ENCODE measurements around the gene GIT2. TPM values are rescaled to one million over a fixed set of nuclear protein-coding genes. Genes with fewer than 3 reads are reported as not detected.

The GIT2 gene
- total and polyA plus RNA-seq, 2 of the 13 experiments (the other 11 are each of a cell fraction or from before 2014, with no cell fraction given) = 18.4 to 19.8 TPM

- TF ChIP-seq ZNF318 (CRISPR knock-in tag; IDR thresholded peaks at IDR 0.05) (no peak), IRF9 (CRISPR knock-in tag; IDR thresholded peaks at IDR 0.05; ENCODE audit: borderline replicate concordance) (no peak; the same call in 1 of the 2 replicates), PBX3 (CRISPR knock-in tag; IDR thresholded peaks at IDR 0.05; ENCODE audit: borderline replicate concordance) (no peak), MXD1 (CRISPR knock-in tag; IDR thresholded peaks at IDR 0.05) (peak; percentile 72), PHB2 (IDR thresholded peaks at IDR 0.05; ENCODE audit: partially characterized antibody) (no peak), DMAP1 (CRISPR knock-in tag; IDR thresholded peaks at IDR 0.05) (peak; percentile 82), RFXAP (CRISPR knock-in tag; IDR thresholded peaks at IDR 0.05; ENCODE audit: borderline replicate concordance) (peak; percentile 31; the same call in 1 of the 2 replicates), USF2 (IDR thresholded peaks at IDR 0.05; ENCODE audit: low read depth, low read length) (no peak), USF2 (CRISPR knock-in tag; IDR thresholded peaks at IDR 0.05; ENCODE audit: borderline replicate concordance) (no peak), ZNF224 (CRISPR knock-in tag; IDR thresholded peaks at IDR 0.05) (no peak), HDAC2 (CRISPR knock-in tag; IDR thresholded peaks at IDR 0.05) (peak; percentile 91), ZNF841 (CRISPR knock-in tag; IDR thresholded peaks at IDR 0.05; ENCODE audit: borderline replicate concordance) (no peak), XRCC5 (optimal IDR thresholded peaks at IDR 0.05; ENCODE audit: low read length) (peak; percentile 70), ZFAT (CRISPR knock-in tag; conservative IDR thresholded peaks at IDR 0.05) (0 out of 2 replicates have a peak, but pooled peaks have one; percentile 73), MAX (IDR thresholded peaks at IDR 0.05) (peak; percentile 91)
Observed at GRCh38 chr12:109899783-109900751, 96.1 kb downstream of the GIT2 start, which contains the start of gene TCHP (continued).

All from HepG2 (cell line).